GM19240 (cell line): ENCODE data around the gene ACTN1.
"Not testable (repeated sequence)": the region's sequence is repeated elsewhere in the genome, so short reads cannot be mapped to it uniquely, and the experiment has no call there.

Experiments
- DNase-seq: peaks from one replicate; pipeline ENCODE4 v3.0.0; 2011; ENCODE audit warnings: low spot score; ENCODE audit not compliant: insufficient read length

ACTN1 gene

GRCh38 chr14:68986926-68987652, 8.0 kb upstream of the ACTN1 start:
- DNase-seq = no peak

- no peak for DNase-seq
These were observed 7.1 kb upstream of the ACTN1 start for GRCh38 chr14:68986225-68986624.

GRCh38 chr14:68984686-68985085, 5.6 kb upstream of the ACTN1 start:
- DNase-seq = no peak

GRCh38 chr14:68983191-68983590, 4.1 kb upstream of the ACTN1 start:
- DNase-seq = no peak

GRCh38 chr14:68982581-68982980, 3.5 kb upstream of the ACTN1 start:
- DNase-seq = no peak

GRCh38 chr14:68981539-68981976, 2.5 kb upstream of the ACTN1 start:
- DNase-seq = no peak

GRCh38 chr14:68981139-68981538, 2.0 kb upstream of the ACTN1 start:
- no peak for DNase-seq

- no peak for DNase-seq
These were observed 785 bp upstream of the ACTN1 start for GRCh38 chr14:68979722-68980451.

- DNase-seq = no peak
These were observed 760 bp downstream of the ACTN1 start for GRCh38 chr14:68978172-68978911.

- no peak for DNase-seq
These were observed 1.4 kb downstream of the ACTN1 start for GRCh38 chr14:68977718-68978171.

- DNase-seq = no peak
These were observed 1.9 kb downstream of the ACTN1 start for GRCh38 chr14:68977180-68977717.

GRCh38 chr14:68976160-68977067, 2.7 kb downstream of the ACTN1 start:
- no peak for DNase-seq

- no peak for DNase-seq
These were observed 3.4 kb downstream of the ACTN1 start for GRCh38 chr14:68975667-68976066.

- DNase-seq = no peak
These were observed 4.2 kb downstream of the ACTN1 start for GRCh38 chr14:68974759-68975347.

GRCh38 chr14:68973639-68974038, 5.5 kb downstream of the ACTN1 start:
- DNase-seq = no peak

- DNase-seq = not testable (repeated sequence)
These were observed 5.9 kb downstream of the ACTN1 start for GRCh38 chr14:68973219-68973565.

GRCh38 chr14:68972507-68973218, 6.4 kb downstream of the ACTN1 start:
- no peak for DNase-seq

- no peak for DNase-seq
These were observed 7.6 kb downstream of the ACTN1 start for GRCh38 chr14:68971411-68972035.

GRCh38 chr14:68970736-68971135, 8.4 kb downstream of the ACTN1 start:
- no peak for DNase-seq
